CD4-positive, alpha-beta T cell (primary cell): ENCODE data around the gene ICA1. TPM values are rescaled to one million over a fixed set of nuclear protein-coding genes. Genes with fewer than 3 reads are reported as not detected.

Experiments used
- ATAC-seq: fragments of 200-7000 bp; cut with Tn5 transposase; one replicate; pipeline ENCODE4 v1.10.0; 2022; ENCODE audit warnings: mild to moderate bottlenecking; ENCODE audit not compliant: poor library complexity
- CTCF ChIA-PET: fragments of 350-600 bp; sonication (Branson Sonifier 250); formaldehyde crosslinking; loops from one replicate; lab custom pipeline; 2021; ENCODE audit warnings: antibody characterized with exemption, inconsistent platforms; lab: Charles Lee
- POLR2A ChIA-PET: fragments of 350-600 bp; sonication (Branson Sonifier 250); formaldehyde crosslinking; loops from one replicate; lab custom pipeline; 2021; ENCODE audit warnings: antibody characterized with exemption, inconsistent platforms; lab: Charles Lee
- DNase-seq, 14 experiments: peaks; one replicate each; pipeline ENCODE4 v3.0.0-alpha.2; 2013 to 2020; ENCODE audit warnings: mixed read lengths in 2 of 14
- H3K27ac ChIP-seq, 2 donors: one replicate each; pipeline versions ENCODE4 v1.5.1 to v1.7.0; 2013; ENCODE audit warnings: low read length in 2 of 2, low read depth in 1 of 2, mild to moderate bottlenecking in 1 of 2
- H3K27me3 ChIP-seq, 2 experiments: 1 replicate in 1 of 2; 2 replicates in 1 of 2; pipeline versions ENCODE4 v1.6.1 to v1.7.0; 2013; ENCODE audit warnings: low read length in 2 of 2, control low read depth in 1 of 2, mild to moderate bottlenecking in 1 of 2, moderate library complexity in 1 of 2; ENCODE audit not compliant: insufficient read depth in 2 of 2, control insufficient read depth in 1 of 2
- H3K36me3 ChIP-seq: one replicate; pipeline ENCODE4 v1.6.1; 2013; ENCODE audit warnings: low read length, control low read depth; ENCODE audit not compliant: insufficient read depth
- H3K4me1 ChIP-seq: one replicate; pipeline ENCODE4 v1.6.1; 2013; ENCODE audit warnings: low read length, control low read depth; ENCODE audit not compliant: insufficient read depth
- H3K4me3 ChIP-seq: one replicate; pipeline ENCODE4 v1.5.1; 2013; ENCODE audit warnings: mild to moderate bottlenecking, low read length, moderate library complexity
- H3K9me3 ChIP-seq, 2 experiments: 1 replicate in 1 of 2; 2 replicates in 1 of 2; pipeline versions ENCODE4 v1.6.1 to v1.7.0; 2013; ENCODE audit warnings: low read length in 2 of 2, mild to moderate bottlenecking in 2 of 2, control low read depth in 1 of 2, moderate library complexity in 1 of 2; ENCODE audit not compliant: control insufficient read depth in 1 of 2, insufficient read depth in 1 of 2
- H3K27ac Mint-ChIP-seq: one replicate; pipeline ENCODE4 v1.8.0; 2020; ENCODE audit warnings: mixed read lengths
- H3K27me3 Mint-ChIP-seq: one replicate; pipeline ENCODE4 v1.8.0; 2021; ENCODE audit warnings: mixed read lengths
- H3K36me3 Mint-ChIP-seq: one replicate; pipeline ENCODE4 v1.8.0; 2021; ENCODE audit warnings: low read depth, mixed read lengths
- H3K4me1 Mint-ChIP-seq: one replicate; pipeline ENCODE4 v1.8.0; 2021; ENCODE audit warnings: low read depth, mixed read lengths
- H3K4me3 Mint-ChIP-seq: one replicate; pipeline ENCODE4 v1.8.0; 2020; ENCODE audit warnings: mild to moderate bottlenecking, mixed read lengths
- H3K9me3 Mint-ChIP-seq: one replicate; pipeline ENCODE4 v1.8.0; 2020; ENCODE audit warnings: mixed read lengths
- CTCF ChIP-seq: fragments of 200-600 bp; IDR thresholded peaks from one replicate; pipeline ENCODE4 v1.8.0; 2022; ENCODE audit warnings: antibody characterized with exemption, mild to moderate bottlenecking
- intact Hi-C, 2 experiments: fragments of 100-400 bp; cut with DNase I in 1 of 2; cut with micrococcal nuclease in 1 of 2; formaldehyde crosslinking; loops; one replicate each; pipeline versions ENCODE4 v1.15.1 to v1.9.0; 2023 to 2025; cut with DNase I, micrococcal nuclease
- total RNA-seq, 174 experiments: library from RNA in 2 of 174; stranded (reverse) in 2 of 174; gene quantifications; one replicate each; pipeline ENCODE4 v1.2.3 and lab custom pipeline; 2021 to 2026

Gene ICA1
- total RNA-seq, 2 experiments from 2014 or later: 0.95 to 1.7 TPM

GRCh38 chr7:8209353-8209752 lies 52.6 kb downstream of the ICA1 start:
- H3K4me1 ChIP-seq: no peaks in the 10 kb centered on the region
- H3K36me3 Mint-ChIP-seq: no peaks in the 10 kb centered on the region
- H3K9me3 ChIP-seq: no peaks in the 10 kb centered on the region
- no peaks in the 10 kb centered on the region for H3K36me3 ChIP-seq
- no peaks in the 10 kb centered on the region for H3K27me3 ChIP-seq
- intact Hi-C loops: no loop called here
- no peak overlapping the region for H3K27ac Mint-ChIP-seq
- POLR2A ChIA-PET: no interaction called here
- H3K27me3 Mint-ChIP-seq: no peaks in the 10 kb centered on the region
- no peak for DNase-seq
- no peaks in the 10 kb centered on the region for H3K9me3 Mint-ChIP-seq
- no peak for ATAC-seq
- TF ChIP-seq CTCF: no peak
- no peak overlapping the region for H3K4me3 ChIP-seq
- H3K4me1 Mint-ChIP-seq: no peaks in the 10 kb centered on the region
- CTCF ChIA-PET: no interaction called here
- H3K4me3 Mint-ChIP-seq: no peak overlapping the region
- H3K27ac ChIP-seq: no peak overlapping the region

- no peaks in the 10 kb centered on the region for H3K36me3 Mint-ChIP-seq
- H3K4me1 ChIP-seq: no peaks in the 10 kb centered on the region
- H3K4me3 Mint-ChIP-seq: no peak overlapping the region
- POLR2A ChIA-PET: interaction anchor here (0.6 kb wide), 1 partner anchor 13 kb away, joined by 3 read pairs; no protein-coding TSS in a partner anchor
- intact Hi-C loops: no loop called here
- CTCF ChIA-PET: no interaction called here
- H3K36me3 ChIP-seq: no peaks in the 10 kb centered on the region
- H3K4me3 ChIP-seq: no peak overlapping the region
- no peak overlapping the region for H3K27ac Mint-ChIP-seq
- no peaks in the 10 kb centered on the region for H3K9me3 ChIP-seq
- no peaks in the 10 kb centered on the region for H3K27me3 ChIP-seq
- no peak overlapping the region for H3K27ac ChIP-seq
- no peak for DNase-seq
- no peak for TF ChIP-seq CTCF
- no peaks in the 10 kb centered on the region for H3K27me3 Mint-ChIP-seq
- no peak for ATAC-seq
- H3K4me1 Mint-ChIP-seq: no peaks in the 10 kb centered on the region
- H3K9me3 Mint-ChIP-seq: no peaks in the 10 kb centered on the region
These were observed 53.2 kb downstream of the ICA1 start for GRCh38 chr7:8208816-8209215.

- ATAC-seq (no peak), DNase-seq (no peak)
- Mint-ChIP-seq H3K36me3 (no peaks in the 10 kb centered on the region), H3K4me1 (no peaks in the 10 kb centered on the region), H3K27ac (no peak overlapping the region), H3K4me3 (no peak overlapping the region), H3K27me3 (no peaks in the 10 kb centered on the region), H3K9me3 (no peaks in the 10 kb centered on the region)
- Histone ChIP-seq H3K27me3 (no peaks in the 10 kb centered on the region), H3K9me3 (no peaks in the 10 kb centered on the region), H3K36me3 (no peaks in the 10 kb centered on the region), H3K4me3 (no peak overlapping the region), H3K4me1 (no peaks in the 10 kb centered on the region), H3K27ac (no peak overlapping the region)
- intact Hi-C loops: no loop called here
- TF ChIP-seq CTCF: no peak
- ChIA-PET POLR2A (no interaction called here), CTCF (no interaction called here)
These were observed 55.0 kb downstream of the ICA1 start for GRCh38 chr7:8206956-8207355.
